Adrenal gland (tissue), 5 donors: ENCODE measurements around the gene CTBP2.

Experiments used
- CTCF ChIP-seq, 6 experiments: fragments of 450-650 bp in 4 of 6; fragments of 200-600 bp in 2 of 6; sonication (generic) in 1 of 6; IDR thresholded peaks; 1 replicate in 5 of 6; 2 replicates in 1 of 6; pipeline versions ENCODE4 v1.5.1 to v1.8.0; 2016 to 2021; ENCODE audit warnings: antibody characterized with exemption in 6 of 6, mild to moderate bottlenecking in 2 of 6, moderate library complexity in 1 of 6
- POLR2A ChIP-seq, 2 donors: fragments of 450-650 bp; IDR thresholded peaks; one replicate each; pipeline ENCODE4 v1.6.1; 2017; ENCODE audit warnings: antibody characterized with exemption in 2 of 2, mild to moderate bottlenecking in 2 of 2, moderate library complexity in 1 of 2
- donor health status: DM: no; HTN: no; CAD: no.

DNA sequence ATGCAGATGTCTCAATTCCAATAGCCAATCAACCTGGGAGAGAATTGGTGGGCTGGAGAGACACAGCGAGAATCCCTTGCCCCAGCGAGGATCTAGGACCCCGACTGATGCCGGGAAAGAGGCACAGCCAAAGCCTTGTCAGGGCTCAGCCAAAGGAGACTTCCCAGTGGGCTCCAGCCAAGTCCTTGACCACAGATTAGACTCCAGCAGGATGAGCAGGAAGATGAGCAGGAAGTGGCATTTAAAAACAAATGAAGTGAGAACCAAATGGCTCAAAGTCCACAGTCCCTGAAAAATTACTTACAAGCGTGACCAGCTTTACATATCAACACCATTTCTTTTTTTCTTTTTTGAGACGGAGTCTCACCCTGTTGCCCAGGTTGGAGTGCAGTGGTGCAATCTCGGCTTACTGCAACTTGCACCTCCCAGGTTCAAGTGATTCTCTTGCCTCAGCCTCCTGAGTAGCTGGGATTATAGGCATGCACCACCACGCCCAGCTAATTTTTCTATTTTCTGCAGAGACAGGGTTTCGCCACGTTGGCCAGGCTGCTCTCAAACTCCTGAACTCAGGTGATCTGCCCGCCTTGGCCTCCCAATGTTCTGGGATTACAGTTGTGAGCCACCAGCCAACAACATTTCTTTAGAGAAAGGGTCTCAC is 40.2 kb downstream of the CTBP2 start:
- TF ChIP-seq CTCF (IDR thresholded peaks at IDR 0.05), result no peak
- no peak for TF ChIP-seq POLR2A (IDR thresholded peaks at IDR 0.05)
